GM21367 (cell line): ENCODE data around the gene FAM156A.
"Not testable (repeated sequence)": the region's sequence is repeated elsewhere in the genome, so short reads cannot be mapped to it uniquely, and the experiment has no call there.

Source experiments
- ATAC-seq: cut with Tn5 transposase; IDR thresholded peaks from one replicate; pipeline ENCODE4 v1.9.1; 2021; ENCODE audit not compliant: unreplicated experiment

The FAM156A gene

GRCh38 chrX:52905531-52905930 is 52.8 kb downstream of the FAM156A start:
- not testable (repeated sequence) for ATAC-seq
